ENCODE measurements around the gene ANKS1B.
"Not testable (repeated sequence)": the region's sequence is repeated elsewhere in the genome, so short reads cannot be mapped to it uniquely, and the experiment has no call there.

Gene ANKS1B

DNA sequence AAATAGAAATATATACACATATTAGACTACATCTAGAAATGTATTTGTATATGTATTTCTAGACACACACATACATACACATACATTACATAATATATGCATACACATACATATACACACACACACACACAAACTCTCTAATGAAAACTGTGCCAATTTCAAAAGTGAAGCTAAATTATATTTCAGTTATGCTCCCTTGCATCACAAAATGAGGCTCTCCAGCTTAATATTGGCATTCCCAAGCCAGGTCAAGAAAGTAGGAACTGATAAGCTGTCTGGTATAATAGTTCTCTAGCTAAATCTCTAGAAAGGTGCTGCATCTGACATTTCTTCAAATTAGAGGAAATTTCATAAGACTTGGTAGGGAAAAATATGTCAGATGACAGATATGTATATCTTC lies 280.3 kb downstream of the ANKS1B start:
- no peak for DNase-seq (ENCODE audit: low spot score)

DNA sequence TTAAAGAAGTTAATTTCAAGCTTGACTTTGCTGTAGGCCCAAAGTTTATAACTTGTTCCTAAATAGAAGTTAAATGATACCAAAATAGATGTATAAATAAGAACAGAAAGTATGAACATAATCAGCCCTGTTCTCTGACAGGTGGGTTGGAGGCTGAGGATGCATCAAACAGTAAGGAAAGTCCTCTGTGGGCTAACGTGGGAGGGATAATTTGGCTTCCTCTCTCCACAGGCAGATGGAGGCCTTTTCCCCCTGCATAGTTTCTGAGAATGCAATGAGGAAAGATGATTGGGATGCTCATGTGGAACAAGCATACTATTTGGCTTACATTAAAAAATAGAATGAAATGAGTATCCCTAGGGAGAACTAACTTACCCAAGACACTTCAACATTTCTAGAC lies 280.7 kb downstream of the ANKS1B start:
- no peak for DNase-seq (ENCODE audit: low spot score)

DNA sequence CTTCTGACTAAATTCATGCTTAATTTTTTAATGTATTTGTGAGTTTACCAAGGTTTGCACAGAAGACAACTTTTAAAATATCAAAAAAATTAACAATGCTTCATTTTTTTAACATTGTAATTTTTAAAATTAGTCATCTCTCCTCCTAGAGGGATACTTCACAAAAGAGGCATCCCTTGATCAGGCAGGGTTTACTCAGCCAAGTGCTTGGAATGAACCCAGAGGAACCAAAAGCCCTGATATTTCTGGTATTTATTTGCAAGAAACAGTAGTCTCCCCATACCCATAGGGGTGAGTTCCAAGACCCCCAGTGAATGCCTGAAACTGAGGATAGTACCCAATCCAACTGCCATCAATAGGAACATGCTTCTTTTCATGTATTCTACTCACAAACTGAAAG lies 284.7 kb downstream of the ANKS1B start:
- no peak for DNase-seq (ENCODE audit: low spot score)

DNA sequence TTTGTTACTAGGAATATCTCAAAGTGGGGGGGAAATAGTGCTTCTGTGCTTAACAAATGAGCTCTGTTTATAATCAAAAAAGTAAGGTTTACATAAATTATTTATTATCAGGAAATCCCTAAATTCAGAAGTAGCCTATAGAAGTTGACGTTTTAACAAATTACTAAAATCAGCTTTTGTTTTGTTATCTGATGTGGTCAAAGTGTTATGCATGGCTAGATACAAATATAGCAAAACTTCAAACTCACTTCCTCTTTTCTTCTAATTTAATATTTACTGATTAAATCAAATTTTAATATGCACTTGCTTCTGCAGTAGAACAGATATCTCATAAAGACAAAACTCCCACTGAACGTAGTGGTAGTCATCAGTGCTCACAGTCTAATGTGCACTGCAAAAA lies 289.7 kb downstream of the ANKS1B start:
- DNase-seq (ENCODE audit: low spot score), result no peak

DNA sequence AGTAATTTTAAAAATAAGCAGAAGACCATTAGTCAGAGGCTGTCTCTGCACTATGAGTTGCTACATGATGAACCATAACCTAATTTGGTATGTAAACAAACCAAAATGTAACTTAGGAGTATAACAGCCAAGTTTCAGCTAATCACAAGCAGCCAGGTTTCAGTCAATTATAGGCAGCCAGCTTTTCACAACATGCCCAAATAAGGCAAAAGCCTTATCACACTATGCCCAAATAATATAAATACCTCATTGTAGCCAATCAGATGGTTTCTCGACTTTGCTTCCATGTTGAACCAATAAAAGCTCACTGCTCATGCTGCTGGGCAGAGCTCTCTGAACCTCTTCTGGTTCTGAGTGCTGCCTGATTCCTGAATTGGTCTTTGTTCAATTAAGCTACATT lies 298.6 kb downstream of the ANKS1B start:
- DNase-seq (ENCODE audit: low spot score), result no peak

DNA sequence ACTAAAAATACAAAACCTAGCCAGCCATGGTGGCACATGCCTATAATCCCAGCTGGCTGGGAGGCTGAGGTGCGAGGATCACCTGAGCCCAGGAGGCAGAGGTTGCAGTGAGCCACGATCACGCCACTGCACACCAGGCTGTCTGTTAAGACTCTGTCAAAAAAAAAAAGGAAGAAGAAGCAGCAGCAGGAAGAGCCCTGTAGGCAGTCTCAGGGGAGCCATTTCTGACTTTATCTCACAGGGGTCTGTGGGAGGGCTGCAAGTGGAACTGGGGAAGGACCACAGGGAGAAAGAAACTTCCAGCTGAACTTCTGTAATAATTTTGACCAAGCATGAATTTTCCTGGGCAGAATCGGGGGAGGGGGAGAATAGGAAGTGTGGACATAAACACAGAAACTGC lies 304.5 kb downstream of the ANKS1B start:
- DNase-seq (ENCODE audit: low spot score), result no peak

DNA sequence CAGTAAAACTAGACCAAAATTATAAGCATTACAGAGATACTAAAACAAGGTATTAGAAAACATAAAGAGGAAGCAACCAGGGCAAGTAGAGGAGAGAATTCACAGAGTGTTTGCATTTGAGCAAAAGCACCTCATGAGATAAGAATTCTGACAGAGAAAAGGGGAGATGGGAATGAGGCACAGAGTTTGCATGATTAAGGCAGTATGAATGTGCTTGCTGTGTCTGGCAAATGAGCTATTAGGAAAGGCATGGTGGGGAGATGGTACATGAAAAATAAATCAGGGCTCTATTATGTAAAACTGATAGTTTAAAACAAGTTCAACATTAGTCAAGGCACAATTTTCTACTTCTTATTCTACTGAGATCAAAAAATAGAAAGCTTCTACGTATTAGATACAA lies 314.1 kb downstream of the ANKS1B start:
- DNase-seq (ENCODE audit: low spot score), result no peak

DNA sequence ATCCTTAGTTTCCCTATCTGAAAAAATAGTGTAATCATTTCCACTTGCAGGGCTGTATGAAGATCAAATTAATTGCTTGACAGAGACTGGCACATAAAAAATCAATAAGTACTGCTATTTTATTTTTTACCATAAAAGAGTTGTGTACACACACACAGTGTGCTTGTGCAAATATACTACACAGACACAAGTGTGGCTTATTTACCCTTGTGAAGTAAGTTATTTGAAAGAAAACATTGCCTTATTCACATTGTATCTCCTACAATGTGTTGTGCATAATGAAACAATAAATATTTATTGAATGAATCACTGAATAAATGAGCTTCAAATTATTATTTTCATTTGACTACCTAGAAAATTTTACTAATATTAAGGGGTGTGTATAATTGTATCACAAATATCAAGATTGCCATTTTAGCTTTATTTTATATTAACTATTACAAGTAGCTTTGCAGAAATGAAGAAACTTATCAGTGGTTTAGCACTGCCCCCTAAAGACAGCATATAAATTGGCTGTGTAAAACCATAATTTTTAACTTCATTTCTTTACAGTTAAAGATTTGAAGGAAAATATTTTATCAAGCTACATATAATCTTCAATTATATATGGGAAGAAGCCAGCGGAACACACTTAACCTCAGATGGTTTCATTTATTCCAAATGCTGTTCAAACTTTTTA lies 325.9 kb downstream of the ANKS1B start:
- no peak for DNase-seq (ENCODE audit: low spot score)

DNA sequence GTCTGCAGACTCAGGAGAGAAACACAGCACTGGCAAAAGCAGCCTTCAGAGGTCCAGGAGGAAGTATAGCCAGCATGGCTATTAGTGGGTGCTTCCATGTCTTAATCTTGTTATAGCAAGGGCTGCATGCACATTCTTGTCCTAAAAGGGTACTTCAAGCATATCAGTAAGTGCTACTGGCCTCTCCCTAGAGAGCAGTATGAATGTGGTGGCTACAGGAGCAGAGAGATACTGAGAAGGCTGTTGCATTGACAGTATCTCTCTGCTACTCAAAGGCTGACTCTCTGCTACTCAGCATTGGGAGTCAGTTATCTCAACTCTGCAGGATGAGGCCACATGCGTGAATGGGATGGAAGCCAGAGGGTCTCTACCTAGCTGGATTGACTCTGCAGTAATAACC lies 335.2 kb downstream of the ANKS1B start:
- no peak for DNase-seq (ENCODE audit: low spot score)

DNA sequence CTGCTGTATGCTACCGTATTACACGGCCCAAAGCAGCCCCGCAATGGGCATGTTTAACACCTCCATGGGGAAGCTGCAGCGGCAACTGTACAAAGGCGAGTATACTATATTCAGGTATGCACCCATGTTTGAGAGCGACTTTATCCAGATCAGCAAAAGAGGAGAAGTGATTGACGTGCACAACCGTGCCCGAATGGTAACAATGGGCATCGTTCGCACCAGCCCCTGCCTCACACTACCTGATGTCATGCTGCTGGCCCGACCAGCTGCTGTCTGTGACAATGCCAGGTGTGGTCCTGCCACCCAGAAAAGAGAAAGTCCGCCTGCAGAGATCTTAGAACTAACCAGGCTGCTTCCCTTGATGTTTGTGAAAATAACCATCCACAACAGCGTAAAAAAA lies 336.6 kb downstream of the ANKS1B start:
- DNase-seq (ENCODE audit: low spot score), result no peak

DNA sequence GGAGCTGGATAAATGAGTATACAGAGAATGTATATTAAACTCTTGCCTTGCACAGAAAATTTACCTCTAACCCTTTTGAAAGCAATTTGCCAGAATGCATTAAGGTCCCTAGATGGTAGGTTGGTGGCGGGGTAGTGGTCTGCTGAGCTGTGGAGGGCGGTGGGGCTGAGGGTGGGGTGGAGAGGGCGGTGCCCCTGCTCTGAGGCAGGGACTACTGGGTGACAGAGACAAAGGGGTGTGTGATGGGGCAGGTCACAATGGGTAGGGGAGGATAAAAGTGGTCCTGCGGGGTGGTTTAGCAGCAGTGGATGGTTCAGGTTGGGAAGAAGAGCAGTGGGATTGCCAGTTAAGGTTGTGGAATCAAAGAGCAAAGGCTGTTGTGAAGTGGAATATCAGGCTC lies 337.3 kb downstream of the ANKS1B start, which contains the start of gene GARIN6:
TSS of gene GARIN6 (plus strand) at position 301 of the 400 bp plus-strand sequence. CDS start 422 bp downstream, outside the sequence.
- DNase-seq (ENCODE audit: low spot score), result no peak

DNA sequence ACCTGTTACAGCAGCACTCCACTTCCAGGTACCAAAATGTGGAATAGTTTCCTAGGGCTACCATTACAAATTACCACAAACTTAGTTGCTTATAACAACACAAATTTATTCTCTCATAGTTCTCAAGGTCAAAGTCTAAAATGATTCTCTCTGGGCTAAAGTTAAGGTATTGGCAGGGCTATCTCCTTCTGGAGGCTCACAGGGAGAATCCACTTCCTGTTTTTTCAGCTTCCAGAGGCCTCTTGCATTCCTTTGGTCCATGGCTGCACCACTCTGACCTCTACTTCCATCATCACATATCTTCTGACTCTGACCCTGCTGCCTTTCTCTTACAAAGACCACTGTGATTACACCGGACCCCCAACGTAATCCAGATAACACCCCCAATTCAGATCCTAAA lies 340.1 kb downstream of the ANKS1B start:
- DNase-seq (ENCODE audit: low spot score), result no peak

DNA sequence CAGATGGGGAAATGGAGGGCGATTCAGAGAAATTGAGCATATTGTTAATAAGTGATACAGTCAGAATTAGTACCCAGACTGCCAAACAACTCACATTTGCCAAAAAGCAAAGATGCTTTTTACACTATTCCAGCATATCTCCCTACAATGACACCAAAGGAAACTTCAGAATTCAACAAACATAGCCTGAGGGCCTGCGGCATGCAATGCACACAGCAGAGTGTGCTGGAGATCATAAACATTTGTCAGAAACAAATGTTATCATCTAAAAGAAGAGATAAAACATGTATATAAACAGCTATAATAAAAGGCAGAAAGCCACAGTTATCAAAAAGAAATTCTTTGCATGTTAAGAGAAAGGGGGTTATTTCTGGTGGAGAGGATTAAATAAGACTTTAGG lies 357.3 kb downstream of the ANKS1B start:
- DNase-seq (ENCODE audit: low spot score), result no peak

DNA sequence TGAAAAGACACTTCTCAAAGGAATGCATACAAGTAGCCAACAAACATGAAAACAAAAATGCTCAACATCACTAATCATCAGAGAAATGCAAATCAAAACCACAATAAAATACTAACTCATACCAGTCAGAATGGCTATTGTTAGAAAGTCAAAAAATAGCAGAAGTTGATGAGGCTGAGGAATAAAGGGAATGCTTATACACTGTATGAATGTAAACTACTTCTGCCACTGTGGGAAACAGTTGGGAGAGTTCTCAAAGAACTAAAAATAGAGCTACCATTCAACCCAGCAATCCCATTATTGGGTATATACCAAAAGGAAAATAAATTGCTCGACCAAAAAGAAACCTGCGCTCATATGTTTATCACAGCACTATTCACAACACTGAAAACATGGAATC lies 360.1 kb downstream of the ANKS1B start:
- not testable (repeated sequence) for DNase-seq (ENCODE audit: low spot score)

DNA sequence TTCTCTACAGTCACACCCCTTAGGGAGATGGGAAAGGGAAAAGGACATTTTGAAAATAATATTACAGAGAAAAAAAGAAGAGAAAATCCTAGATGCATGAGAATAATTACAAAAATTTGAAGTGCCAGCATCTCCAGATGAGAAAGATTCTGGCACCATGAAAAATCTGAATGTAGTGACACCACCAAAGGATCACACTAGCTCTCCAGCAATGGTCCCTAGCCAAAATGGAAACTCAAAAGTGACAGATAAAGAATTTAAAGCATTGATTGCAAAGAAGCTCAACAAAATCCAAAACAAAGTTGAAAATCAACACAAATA lies 364.6 kb downstream of the ANKS1B start:
- no peak for DNase-seq (ENCODE audit: low spot score)

DNA sequence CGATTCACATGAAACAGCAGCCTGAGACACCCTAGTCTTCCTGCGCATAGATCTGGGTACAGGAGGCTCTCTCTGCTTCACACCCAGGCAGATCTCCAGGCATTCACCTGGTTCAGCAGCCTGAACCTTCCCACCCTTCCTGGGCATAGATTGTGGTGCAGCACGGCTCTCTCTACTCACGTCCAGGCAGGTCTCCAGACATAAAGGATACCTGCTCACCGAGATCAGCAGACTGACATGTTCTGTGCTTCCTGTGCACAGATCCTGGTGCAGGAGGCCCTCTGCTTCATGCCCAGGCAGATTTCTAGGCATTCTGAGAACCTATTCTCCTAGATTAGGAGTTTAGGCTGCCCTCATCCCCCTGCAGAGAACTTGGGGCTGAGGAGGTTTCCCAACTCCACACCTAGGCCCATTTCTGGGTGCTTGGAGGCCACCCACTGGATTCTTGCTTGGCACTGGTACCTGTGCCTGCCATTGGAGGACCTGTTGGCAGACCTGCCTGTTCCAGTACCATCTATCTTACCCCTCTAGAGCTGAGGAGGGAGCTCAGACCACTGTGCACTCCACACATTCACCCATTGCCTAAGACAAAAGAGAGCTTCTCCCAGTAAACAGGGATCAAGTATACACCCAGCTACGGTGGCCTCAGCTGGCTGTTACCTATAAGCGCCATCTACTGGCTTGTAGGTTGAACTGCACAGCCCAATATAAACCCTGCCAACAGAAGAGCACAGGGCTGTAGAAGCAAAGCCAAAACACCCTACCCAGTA lies 365.2 kb downstream of the ANKS1B start:
- no peak for DNase-seq (ENCODE audit: low spot score)

DNA sequence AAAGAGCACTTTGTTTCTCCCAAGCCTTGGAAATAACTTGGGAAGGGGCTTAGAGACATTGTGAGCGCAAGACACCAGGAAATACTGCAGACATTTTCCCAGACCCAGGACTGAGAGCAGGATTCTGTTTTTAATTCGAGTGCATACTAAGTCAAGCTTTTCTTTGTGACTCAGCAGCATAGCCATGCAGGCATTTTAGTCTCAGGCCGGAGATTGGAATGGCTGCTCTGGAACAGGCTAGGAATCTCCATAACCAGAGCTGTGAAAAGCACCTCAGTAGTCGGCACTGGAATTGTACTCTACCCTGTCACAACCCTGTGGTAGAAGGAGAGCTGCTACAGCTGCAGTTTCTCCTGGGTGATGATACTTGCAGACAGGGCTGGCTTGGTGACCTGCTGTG lies 366.1 kb downstream of the ANKS1B start:
- DNase-seq (ENCODE audit: low spot score), result no peak

DNA sequence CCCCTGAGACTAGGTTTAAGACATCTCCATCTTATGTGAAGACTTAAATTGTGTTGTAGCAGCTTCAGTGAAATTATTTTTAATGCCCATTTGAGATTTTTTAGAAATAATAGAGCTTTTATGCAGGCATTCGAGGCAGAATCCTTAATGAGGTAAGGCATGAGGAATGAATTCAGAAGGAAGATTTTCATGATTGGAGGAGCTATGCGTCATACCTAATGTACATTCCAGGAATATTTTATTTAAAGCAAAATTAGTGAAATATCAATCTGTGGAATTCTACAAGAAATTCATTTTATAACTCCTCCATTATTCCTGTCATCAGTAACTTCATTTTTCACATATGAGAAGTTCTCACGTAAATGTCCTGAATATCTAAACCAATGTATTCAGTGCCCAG lies 373.1 kb downstream of the ANKS1B start:
- DNase-seq (ENCODE audit: low spot score), result no peak

DNA sequence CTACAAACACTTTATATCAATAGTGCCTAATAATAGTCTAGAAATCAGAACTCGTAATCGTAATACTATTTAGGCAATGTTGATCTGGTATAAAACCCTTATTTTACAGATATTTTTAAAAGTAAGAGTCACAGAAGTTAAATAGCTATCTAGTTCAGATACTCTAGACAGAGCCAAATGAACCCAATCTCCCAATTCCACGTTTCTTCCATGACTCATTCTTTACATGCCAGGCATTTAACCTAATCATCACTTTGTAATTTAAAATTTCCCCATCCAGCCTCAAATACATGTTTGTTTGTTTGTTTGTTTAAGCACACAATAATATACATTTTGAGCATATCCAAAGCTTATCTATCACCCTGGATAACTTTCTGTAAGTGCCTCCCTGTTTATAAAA lies 373.6 kb downstream of the ANKS1B start:
- no peak for DNase-seq (ENCODE audit: low spot score)

DNA sequence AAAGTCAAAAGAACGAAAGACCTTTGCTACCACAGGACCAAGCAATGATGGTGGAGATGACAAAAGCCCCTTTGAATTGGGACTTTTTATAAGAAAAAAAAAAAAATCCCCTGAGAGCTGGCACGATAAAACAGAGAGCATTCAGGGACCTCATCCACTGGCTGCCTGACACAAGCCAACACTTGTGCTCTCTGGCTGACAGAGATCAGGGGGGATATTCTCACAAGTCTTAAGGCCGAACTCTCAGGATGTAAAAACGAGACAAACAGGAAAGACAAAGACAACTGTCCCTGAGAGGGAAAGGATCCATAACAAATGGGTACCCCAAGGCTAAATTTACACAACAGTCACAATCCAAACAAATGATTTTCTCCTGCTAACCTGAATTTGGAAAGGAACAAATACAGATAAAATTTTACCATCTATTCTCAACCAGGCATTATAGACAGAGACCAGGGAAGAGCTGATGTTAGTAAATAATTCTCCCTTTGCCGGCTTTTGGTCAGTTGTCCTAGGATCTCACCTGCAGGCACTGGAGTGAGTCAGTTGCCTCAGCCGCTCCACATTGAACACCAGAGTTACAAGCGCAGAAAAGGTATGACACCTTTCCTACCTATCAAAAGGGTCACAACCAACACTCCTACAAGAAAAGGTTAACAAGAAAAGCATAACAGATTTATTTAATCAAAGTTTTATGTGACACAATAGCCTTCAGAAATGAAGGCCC lies 375.1 kb downstream of the ANKS1B start:
- no peak for DNase-seq (ENCODE audit: low spot score)

DNA sequence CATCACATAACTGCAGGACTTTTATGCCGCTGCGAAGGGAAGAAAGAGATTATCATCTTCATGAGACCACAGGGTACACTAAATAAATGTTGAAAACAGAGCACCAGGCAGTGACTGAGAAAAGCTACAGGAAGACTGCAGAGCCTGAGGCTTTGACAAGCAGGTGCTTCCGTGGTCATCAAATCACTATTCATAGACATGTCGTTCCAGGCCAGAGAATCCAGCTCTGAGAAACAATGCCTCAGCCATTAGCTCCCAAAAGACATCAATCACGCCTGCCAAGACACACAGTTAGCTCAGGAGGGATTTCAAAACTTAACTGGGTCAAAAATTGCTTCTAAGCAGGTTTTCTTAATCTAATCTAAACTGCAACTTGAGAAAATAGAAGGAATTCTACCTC lies 384.3 kb downstream of the ANKS1B start:
- no peak for DNase-seq (ENCODE audit: low spot score)

DNA sequence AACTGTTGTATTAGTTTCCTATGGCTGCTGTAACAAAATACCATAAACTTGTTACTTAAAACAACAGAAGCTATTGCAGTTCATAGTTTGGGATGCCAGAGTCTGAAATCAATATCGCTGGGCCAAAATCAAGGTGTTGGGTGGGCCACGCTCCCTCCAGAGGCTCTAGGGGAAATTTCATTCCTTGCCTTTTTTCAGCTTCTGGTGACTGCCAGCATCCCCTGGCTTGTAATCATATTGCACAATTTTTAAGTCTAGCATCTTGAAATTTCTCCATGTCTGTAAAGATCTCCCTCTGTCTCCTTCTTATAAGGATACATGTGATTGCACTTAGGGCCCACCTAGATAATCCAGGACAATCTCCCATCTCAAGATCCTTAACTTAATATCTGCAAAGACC lies 386.0 kb downstream of the ANKS1B start:
- no peak for DNase-seq (ENCODE audit: low spot score)

DNA sequence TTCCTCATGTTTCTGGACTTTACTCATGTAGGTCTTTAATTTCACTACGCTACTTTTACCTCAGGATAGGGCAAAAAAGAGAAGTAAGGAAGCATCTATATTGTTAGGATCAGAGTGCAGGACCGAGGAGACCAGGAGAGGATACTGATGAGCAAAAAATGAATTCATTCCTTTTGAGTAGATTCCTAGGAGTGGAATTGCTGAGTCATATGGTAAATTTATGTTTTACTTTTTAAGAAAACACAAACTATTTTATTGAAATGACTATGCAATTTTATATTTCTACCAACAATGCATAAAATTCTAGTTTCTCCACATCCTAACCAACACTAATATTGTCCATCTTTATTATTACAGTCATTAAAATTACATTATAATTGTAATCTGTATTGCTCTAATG lies 388.0 kb downstream of the ANKS1B start:
- DNase-seq (ENCODE audit: low spot score), result no peak
